Esophagus squamous epithelium (tissue), 4 donors: Measurements from ENCODE around the gene HOXD4.

Experiments
- CTCF ChIP-seq, 6 experiments: fragments of 450-650 bp in 4 of 6; fragments of 200-600 bp in 2 of 6; sonication (generic) in 2 of 6; IDR thresholded peaks; one replicate each; pipeline ENCODE4 v1.5.1; 2016 to 2019; ENCODE audit warnings: antibody characterized with exemption in 6 of 6, mild to moderate bottlenecking in 4 of 6, moderate library complexity in 4 of 6
- POLR2A ChIP-seq, 4 donors: fragments of 450-650 bp; IDR thresholded peaks; one replicate each; pipeline ENCODE4 v1.6.1; 2017; ENCODE audit warnings: antibody characterized with exemption in 4 of 4, mild to moderate bottlenecking in 4 of 4, moderate library complexity in 3 of 4

- TF ChIP-seq CTCF (IDR thresholded peaks at IDR 0.05): no peak
- TF ChIP-seq POLR2A (IDR thresholded peaks at IDR 0.05): no peak
Measured at GRCh38 chr2:176133389-176133788, 18.0 kb upstream of the HOXD4 start.
